ENCODE data around the gene PIK3CA. TPM values are rescaled to one million over a fixed set of nuclear protein-coding genes. Genes with fewer than 3 reads are reported as not detected.
"Not testable (repeated sequence)": the region's sequence is repeated elsewhere in the genome, so short reads cannot be mapped to it uniquely, and the experiment has no call there.

The PIK3CA gene
- total RNA-seq, 4 donors from 2014 or later = 12.6 to 65.2 (median 36.3) TPM

GRCh38 chr3:179236669-179237301 is 88.6 kb downstream of the PIK3CA start:
- no peak for DNase-seq
- H3K36me3 ChIP-seq = no peaks in the 10 kb centered on the region
- no peak overlapping the region for H3K27ac ChIP-seq
- H3K27me3 ChIP-seq = no peaks in the 10 kb centered on the region
- no peaks in the 10 kb centered on the region for H3K9me3 ChIP-seq
- H3K4me3 ChIP-seq = no peak overlapping the region
- no peak for TF ChIP-seq CTCF (IDR thresholded peaks at IDR 0.05)
- no peak for TF ChIP-seq POLR2A (IDR thresholded peaks at IDR 0.05)
- intact Hi-C loops (cut with DNase I; ENCODE audit: low total_unique reads) = no loop called here
- no peaks in the 10 kb centered on the region for H3K4me1 ChIP-seq

- H3K9me3 ChIP-seq; DNase-seq; H3K27ac ChIP-seq; intact Hi-C loops (cut with DNase I; ENCODE audit: low total_unique reads); H3K27me3 ChIP-seq; H3K36me3 ChIP-seq; H3K4me3 ChIP-seq; H3K4me1 ChIP-seq: not testable (repeated sequence)
These were observed 92.1 kb downstream of the PIK3CA start for GRCh38 chr3:179240299-179240698.

- H3K9me3 ChIP-seq; H3K4me3 ChIP-seq; H3K36me3 ChIP-seq; intact Hi-C loops (cut with DNase I; ENCODE audit: low total_unique reads); H3K27me3 ChIP-seq; H3K27ac ChIP-seq; H3K4me1 ChIP-seq; DNase-seq: not testable (repeated sequence)
These were observed 94.7 kb downstream of the PIK3CA start for GRCh38 chr3:179242859-179243258.

GRCh38 chr3:179244878-179245277 is 96.7 kb downstream of the PIK3CA start:
- no peak overlapping the region for H3K4me3 ChIP-seq
- TF ChIP-seq POLR2A (IDR thresholded peaks at IDR 0.05) = no peak
- TF ChIP-seq CTCF (IDR thresholded peaks at IDR 0.05) = no peak
- intact Hi-C loops (cut with DNase I; ENCODE audit: low total_unique reads) = no loop called here
- H3K4me1 ChIP-seq = no peaks in the 10 kb centered on the region
- H3K36me3 ChIP-seq = no peaks in the 10 kb centered on the region
- DNase-seq = no peak
- H3K9me3 ChIP-seq = no peaks in the 10 kb centered on the region
- H3K27ac ChIP-seq = no peak overlapping the region
- no peaks in the 10 kb centered on the region for H3K27me3 ChIP-seq

GRCh38 chr3:179247289-179248015 is 99.3 kb downstream of the PIK3CA start:
- TF ChIP-seq POLR2A (IDR thresholded peaks at IDR 0.05) (no peak), CTCF (IDR thresholded peaks at IDR 0.05) (no peak)
- no peak for DNase-seq
- H3K4me1 ChIP-seq = no peaks in the 10 kb centered on the region
- no peaks in the 10 kb centered on the region for H3K36me3 ChIP-seq
- H3K9me3 ChIP-seq = no peaks in the 10 kb centered on the region
- intact Hi-C loops (cut with DNase I; ENCODE audit: low total_unique reads) = no loop called here
- no peaks in the 10 kb centered on the region for H3K27me3 ChIP-seq
- no peak overlapping the region for H3K4me3 ChIP-seq
- no peak overlapping the region for H3K27ac ChIP-seq

- Histone ChIP-seq H3K4me1 (no peaks in the 10 kb centered on the region), H3K4me3 (no peak within 1 kb of the TSS), H3K9me3 (no peaks in the 10 kb centered on the region), H3K36me3 (no peaks in the 10 kb centered on the region), H3K27ac (no peak within 1 kb of the TSS), H3K27me3 (no peaks in the 10 kb centered on the region)
- intact Hi-C loops (cut with DNase I; ENCODE audit: low total_unique reads) = no loop called here
- DNase-seq = no peak
- TF ChIP-seq POLR2A (IDR thresholded peaks at IDR 0.05) (no peak), CTCF (IDR thresholded peaks at IDR 0.05) (no peak)
These were observed 102.8 kb downstream of the PIK3CA start, which contains the start of gene KCNMB3 for GRCh38 chr3:179250803-179251476. TSS of gene KCNMB3 (minus strand) at chr3:179251114. CDS start at chr3:179250990, 124 bp downstream.

Measured in uterus (tissue), 4 donors.